Measurements from ENCODE around the gene MEGF10.

MEGF10 gene

GRCh38 chr5:127375124-127375523 is 84.5 kb downstream of the MEGF10 start:
- no peak for DNase-seq

- DNase-seq, result no peak
These were observed 85.0 kb downstream of the MEGF10 start for GRCh38 chr5:127375544-127376091.

GRCh38 chr5:127377651-127378050 is 87.1 kb downstream of the MEGF10 start:
- DNase-seq, result no peak

GRCh38 chr5:127385936-127386335 is 95.3 kb downstream of the MEGF10 start:
- no peak for DNase-seq

GRCh38 chr5:127386557-127386956 is 96.0 kb downstream of the MEGF10 start:
- no peak for DNase-seq

- DNase-seq, result no peak
These were observed 99.0 kb downstream of the MEGF10 start for GRCh38 chr5:127389601-127390000.

GRCh38 chr5:127392762-127393161 is 102.2 kb downstream of the MEGF10 start:
- DNase-seq, result no peak

GRCh38 chr5:127396490-127397155 is 106.0 kb downstream of the MEGF10 start:
- DNase-seq, result no peak

GRCh38 chr5:127398508-127398907 is 107.9 kb downstream of the MEGF10 start:
- no peak for DNase-seq

- DNase-seq, result no peak
These were observed 108.5 kb downstream of the MEGF10 start for GRCh38 chr5:127399068-127399467.

- no peak for DNase-seq
These were observed 109.9 kb downstream of the MEGF10 start for GRCh38 chr5:127400539-127400938.

- DNase-seq, result no peak
These were observed 110.5 kb downstream of the MEGF10 start for GRCh38 chr5:127400946-127401670.

- DNase-seq, result no peak
These were observed 111.8 kb downstream of the MEGF10 start for GRCh38 chr5:127402361-127402760.

GRCh38 chr5:127404190-127404589 is 113.6 kb downstream of the MEGF10 start:
- no peak for DNase-seq

GRCh38 chr5:127406326-127407121 is 115.9 kb downstream of the MEGF10 start:
- no peak for DNase-seq

- no peak for DNase-seq
These were observed 118.8 kb downstream of the MEGF10 start for GRCh38 chr5:127409246-127409917.

GRCh38 chr5:127409921-127410675 is 119.5 kb downstream of the MEGF10 start:
- no peak for DNase-seq

- DNase-seq, result peak; percentile 4
These were observed 120.4 kb downstream of the MEGF10 start for GRCh38 chr5:127410959-127411358.

GRCh38 chr5:127411381-127411780 is 120.8 kb downstream of the MEGF10 start:
- DNase-seq, result no peak

GRCh38 chr5:127412698-127413097 is 122.1 kb downstream of the MEGF10 start:
- no peak for DNase-seq

GRCh38 chr5:127415034-127415433 is 124.4 kb downstream of the MEGF10 start:
- DNase-seq, result no peak

GRCh38 chr5:127416906-127417305 is 126.3 kb downstream of the MEGF10 start:
- DNase-seq, result no peak

All from fibroblast of skin of abdomen (primary cell).